HG02623 (cell line): ENCODE results near the gene ACKR2.

Experiments used
- ATAC-seq: cut with Tn5 transposase; IDR thresholded peaks from one replicate; pipeline ENCODE4 v1.9.1; 2021; ENCODE audit warnings: moderate library complexity; ENCODE audit not compliant: unreplicated experiment

ACKR2 gene

GRCh38 chr3:42914771-42915515 lies 105.7 kb downstream of the ACKR2 start:
- no peak for ATAC-seq
